Ectodermal cell (in vitro differentiated cells): Measurements from ENCODE around the gene EIF5A.

ENCODE experiments used
- H3K27ac ChIP-seq: 2 replicates; pipeline ENCODE4 v1.7.0; 2013; ENCODE audit warnings: mild to moderate bottlenecking, low read depth, low read length; ENCODE audit not compliant: insufficient read depth, poor library complexity, severe bottlenecking
- H3K27me3 ChIP-seq: 2 replicates; pipeline ENCODE4 v1.7.0; 2013; ENCODE audit warnings: mild to moderate bottlenecking, low read length; ENCODE audit not compliant: insufficient read depth, control insufficient read depth, poor library complexity, severe bottlenecking
- H3K36me3 ChIP-seq: one replicate; pipeline ENCODE4 v1.7.0; 2013; ENCODE audit warnings: low read length; ENCODE audit not compliant: control insufficient read depth, insufficient read depth
- H3K4me1 ChIP-seq: one replicate; pipeline ENCODE4 v1.7.0; 2013; ENCODE audit warnings: low read length; ENCODE audit not compliant: control insufficient read depth, insufficient read depth
- H3K4me3 ChIP-seq: 2 replicates; pipeline ENCODE4 v1.7.0; 2013; ENCODE audit warnings: low read depth, low read length, control low read depth; ENCODE audit not compliant: insufficient read depth
- H3K9me3 ChIP-seq: 2 replicates; pipeline ENCODE4 v1.7.0; 2013; ENCODE audit warnings: mild to moderate bottlenecking, low read length, moderate library complexity; ENCODE audit not compliant: control insufficient read depth
- WGBS, 2 experiments: methylation state at CpG; one replicate each; pipeline ENCODE4 v1.1.7; 2013; ENCODE audit warnings: missing lambda C conversion rate in 2 of 2; 5-methylcytosine and 5-hydroxymethylcytosine counted together

EIF5A gene

DNA sequence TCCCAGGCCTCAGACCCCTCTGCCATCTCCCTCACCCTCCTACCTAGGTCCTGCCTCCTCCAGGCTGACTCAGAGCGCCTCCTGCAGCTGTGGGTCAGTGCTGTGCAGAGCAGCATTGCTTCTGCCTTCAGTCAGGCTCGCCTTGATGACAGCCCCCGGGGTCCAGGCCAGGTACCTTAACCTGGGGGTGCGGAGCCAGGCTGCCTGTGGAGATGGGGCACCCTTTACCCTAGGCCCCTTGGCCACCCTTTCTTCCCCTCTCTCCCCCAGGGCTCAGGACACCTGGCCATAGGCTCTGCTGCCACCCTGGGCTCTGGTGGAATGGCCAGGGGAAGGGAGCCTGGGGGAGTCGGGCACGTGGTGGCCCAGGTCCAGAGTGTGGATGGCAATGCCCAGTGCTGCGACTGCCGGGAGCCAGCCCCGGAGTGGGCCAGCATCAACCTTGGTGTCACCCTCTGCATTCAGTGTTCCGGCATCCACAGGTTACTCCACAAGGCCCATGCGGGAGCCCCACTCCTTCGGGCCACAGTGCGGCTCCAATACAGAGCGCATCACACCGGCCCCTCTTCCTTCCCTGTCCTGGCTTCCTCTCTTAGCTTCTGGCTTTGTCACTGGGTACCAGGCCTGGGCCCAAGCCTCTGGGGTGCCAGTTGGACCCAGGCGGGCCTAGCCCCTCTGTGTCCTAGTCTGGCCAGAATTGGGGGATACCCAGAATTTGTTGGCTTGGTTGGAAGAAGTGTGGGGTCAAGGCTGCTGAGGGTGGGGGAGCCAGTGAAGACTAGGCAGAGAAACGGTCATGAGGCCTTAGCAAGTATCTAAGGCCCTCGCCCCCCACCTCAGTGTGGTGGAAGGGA, 39.6 kb downstream of the EIF5A start:
- peaks cover 13% of the 10 kb centered on the region for H3K4me1 ChIP-seq
- no peak overlapping the region for H3K27ac ChIP-seq
- H3K4me3 ChIP-seq = no peak overlapping the region
- no peaks in the 10 kb centered on the region for H3K9me3 ChIP-seq
- WGBS, 2 experiments = 91% methylated on average over 18 of the region's 18 CpGs
- H3K36me3 ChIP-seq = no peaks in the 10 kb centered on the region
- H3K27me3 ChIP-seq = peaks cover 7% of the 10 kb centered on the region

GRCh38 chr17:7347630-7348477, 40.4 kb downstream of the EIF5A start:
- Histone ChIP-seq H3K4me3 (no peak overlapping the region), H3K36me3 (no peaks in the 10 kb centered on the region), H3K4me1 (peaks cover 17% of the 10 kb centered on the region), H3K27ac (no peak overlapping the region), H3K27me3 (peaks cover 7% of the 10 kb centered on the region), H3K9me3 (no peaks in the 10 kb centered on the region)
- WGBS, 2 experiments = 87 to 88% methylated on average over 19 of the region's 19 CpGs

GRCh38 chr17:7348478-7349242, 41.2 kb downstream of the EIF5A start:
- H3K36me3 ChIP-seq = no peaks in the 10 kb centered on the region
- 93 to 94% methylated on average over 19 of the region's 19 CpGs for WGBS, 2 experiments
- H3K27ac ChIP-seq = no peak overlapping the region
- no peaks in the 10 kb centered on the region for H3K9me3 ChIP-seq
- peaks cover 7% of the 10 kb centered on the region for H3K27me3 ChIP-seq
- no peak overlapping the region for H3K4me3 ChIP-seq
- H3K4me1 ChIP-seq = peaks cover 22% of the 10 kb centered on the region

- WGBS, 2 experiments = 0% methylated on average over 91 of the region's 91 CpGs
- peak within 1 kb of the TSS; percentile 87 for H3K4me3 ChIP-seq
- no peaks in the 10 kb centered on the region for H3K36me3 ChIP-seq
- peaks cover 42% of the 10 kb centered on the region for H3K4me1 ChIP-seq
- peaks cover 7% of the 10 kb centered on the region for H3K27me3 ChIP-seq
- no peaks in the 10 kb centered on the region for H3K9me3 ChIP-seq
- peak within 1 kb of the TSS; percentile 86 for H3K27ac ChIP-seq
Observed at GRCh38 chr17:7351665-7352502, 44.5 kb downstream of the EIF5A start, which contains the start of gene KCTD11. Gene KCTD11 (plus strand): TSS chr17:7352162.

- no peaks in the 10 kb centered on the region for H3K36me3 ChIP-seq
- H3K27me3 ChIP-seq = peaks cover 7% of the 10 kb centered on the region
- 46 to 51% methylated on average over 10 of the region's 10 CpGs for WGBS, 2 experiments
- H3K9me3 ChIP-seq = no peaks in the 10 kb centered on the region
- peak overlapping the region; percentile 86 for H3K27ac ChIP-seq
- H3K4me1 ChIP-seq = peaks cover 42% of the 10 kb centered on the region
- peak overlapping the region; percentile 87 for H3K4me3 ChIP-seq
Observed at GRCh38 chr17:7352503-7352889, 45.1 kb downstream of the EIF5A start.

DNA sequence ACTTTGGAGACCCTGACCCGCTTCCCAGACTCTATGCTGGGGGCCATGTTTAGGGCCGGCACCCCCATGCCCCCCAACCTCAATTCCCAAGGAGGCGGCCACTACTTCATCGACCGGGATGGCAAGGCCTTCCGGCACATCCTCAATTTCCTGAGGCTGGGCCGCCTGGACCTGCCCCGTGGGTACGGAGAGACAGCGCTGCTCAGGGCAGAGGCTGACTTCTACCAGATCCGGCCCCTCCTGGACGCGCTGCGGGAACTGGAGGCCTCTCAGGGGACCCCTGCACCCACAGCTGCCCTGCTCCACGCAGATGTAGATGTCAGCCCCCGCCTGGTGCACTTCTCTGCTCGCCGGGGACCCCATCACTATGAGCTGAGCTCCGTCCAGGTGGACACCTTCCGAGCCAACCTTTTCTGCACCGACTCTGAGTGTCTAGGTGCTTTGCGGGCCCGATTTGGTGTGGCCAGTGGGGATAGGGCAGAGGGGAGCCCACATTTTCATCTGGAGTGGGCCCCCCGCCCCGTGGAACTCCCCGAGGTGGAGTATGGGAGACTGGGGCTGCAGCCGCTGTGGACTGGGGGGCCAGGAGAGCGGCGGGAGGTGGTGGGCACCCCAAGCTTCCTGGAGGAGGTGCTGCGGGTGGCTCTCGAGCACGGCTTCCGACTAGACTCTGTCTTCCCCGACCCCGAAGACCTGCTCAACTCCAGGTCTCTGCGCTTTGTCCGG, 45.6 kb downstream of the EIF5A start:
- peaks cover 42% of the 10 kb centered on the region for H3K4me1 ChIP-seq
- 94 to 95% methylated on average over 37 of the region's 37 CpGs for WGBS, 2 experiments
- no peaks in the 10 kb centered on the region for H3K9me3 ChIP-seq
- H3K4me3 ChIP-seq = peak overlapping the region; percentile 87
- no peaks in the 10 kb centered on the region for H3K36me3 ChIP-seq
- no peak overlapping the region for H3K27ac ChIP-seq
- H3K27me3 ChIP-seq = peaks cover 7% of the 10 kb centered on the region

DNA sequence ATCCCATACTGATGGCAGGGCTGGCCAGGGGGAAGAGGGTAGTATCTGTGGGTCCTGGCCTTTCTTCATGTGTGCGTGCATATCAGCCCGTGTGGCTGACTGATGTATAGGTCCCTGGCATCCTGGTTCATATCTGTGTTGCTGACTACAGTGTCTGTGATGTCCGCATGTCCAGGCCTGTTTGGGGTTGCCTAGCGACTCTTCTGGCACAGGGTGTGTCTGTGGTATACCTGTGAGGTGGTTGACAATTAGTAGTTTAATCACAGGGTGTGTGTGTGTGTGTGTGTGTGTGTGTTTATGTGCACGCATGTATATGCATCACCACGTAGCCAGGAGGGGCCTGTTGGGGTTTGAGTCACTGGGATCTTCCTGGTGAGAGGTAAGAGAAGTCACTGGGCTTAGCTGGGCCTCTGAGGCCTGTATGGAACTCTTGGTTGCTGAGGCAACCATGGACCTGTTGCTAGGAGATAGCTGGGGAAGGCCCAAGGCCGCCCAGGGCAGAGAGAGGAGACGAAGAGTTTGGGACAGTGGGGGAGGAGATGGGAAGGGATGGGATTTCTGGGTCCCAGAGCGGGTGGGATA, 46.9 kb downstream of the EIF5A start:
- Histone ChIP-seq H3K4me3 (no peak overlapping the region), H3K36me3 (no peaks in the 10 kb centered on the region), H3K9me3 (no peaks in the 10 kb centered on the region), H3K27me3 (peaks cover 7% of the 10 kb centered on the region), H3K27ac (no peak overlapping the region), H3K4me1 (peaks cover 35% of the 10 kb centered on the region)
- 71 to 81% methylated on average over 9 of the region's 9 CpGs for WGBS, 2 experiments

- no peak within 1 kb of the TSS for H3K4me3 ChIP-seq
- peaks cover 7% of the 10 kb centered on the region for H3K27me3 ChIP-seq
- 77 to 81% methylated on average over 10 of the region's 10 CpGs for WGBS, 2 experiments
- no peaks in the 10 kb centered on the region for H3K9me3 ChIP-seq
- H3K4me1 ChIP-seq = peaks cover 29% of the 10 kb centered on the region
- H3K36me3 ChIP-seq = no peaks in the 10 kb centered on the region
- H3K27ac ChIP-seq = no peak within 1 kb of the TSS
Observed at GRCh38 chr17:7355053-7355452, 47.6 kb downstream of the EIF5A start, which contains the start of gene TMEM95. Gene TMEM95 (plus strand): TSS chr17:7355156. CDS start chr17:7355205, 49 bp downstream.
